Frontal cortex (tissue), 4 donors: ENCODE data around the gene BTNL8. TPM values are rescaled to one million over a fixed set of nuclear protein-coding genes. Genes with fewer than 3 reads are reported as not detected.
"Not testable (repeated sequence)": the region's sequence is repeated elsewhere in the genome, so short reads cannot be mapped to it uniquely, and the experiment has no call there.

ENCODE experiments used
- DNase-seq, 2 donors: peaks; one replicate each; pipeline ENCODE4 v3.0.0; 2012; ENCODE audit warnings: low spot score in 2 of 2
- FAIRE-seq: peaks from 2 replicates; lab custom pipeline; 2012; peaks lifted over from hg19 to GRCh38; lab: Jason Lieb, UNC
- total RNA-seq: library from RNA; depleted of rRNA; stranded (reverse); fragments of >200 nt; gene quantifications from one replicate; pipeline ENCODE4 v1.2.3, GENCODE V29; 2014
- donor health status: control.
- donor health status: control.
- donor health status: control.

The BTNL8 gene
- total RNA-seq, 1 donor from 2014 or later = not detected

DNA sequence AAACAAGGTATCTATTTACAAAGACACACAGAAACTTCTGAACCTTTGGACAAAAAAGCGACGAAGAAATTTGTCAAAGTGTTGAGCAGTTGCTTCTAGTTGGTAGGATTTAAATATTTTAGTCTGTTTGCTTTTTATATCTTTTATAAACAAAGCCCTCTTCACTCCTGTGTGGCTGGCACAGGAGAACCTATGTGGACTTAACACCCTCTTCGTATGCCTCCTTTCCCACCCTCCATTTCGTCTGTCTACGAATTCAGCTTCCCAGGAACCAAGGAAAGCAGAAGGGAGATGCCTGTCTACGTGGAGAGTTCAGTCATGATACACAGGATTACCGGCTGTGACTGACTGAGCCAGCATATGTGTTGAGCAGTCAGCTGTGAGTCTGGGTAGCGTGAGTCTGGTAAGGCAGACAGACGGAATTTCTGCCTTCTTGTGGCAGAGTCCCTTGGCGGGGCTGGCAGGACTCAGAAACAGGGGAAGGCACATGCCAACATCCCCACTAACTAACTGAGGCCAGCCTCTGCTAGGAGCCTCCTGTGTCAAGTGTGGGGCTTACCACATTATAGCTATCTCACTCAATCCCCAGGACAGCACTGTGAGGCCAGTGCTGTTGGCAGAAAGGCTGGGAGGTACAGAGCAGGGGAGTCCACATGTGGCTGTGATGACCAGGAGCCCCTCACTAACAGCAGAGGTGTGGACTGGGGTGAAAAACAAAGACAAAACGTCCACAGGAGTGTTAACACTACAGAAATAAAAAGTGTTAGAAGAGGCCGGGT is 24.0 kb upstream of the BTNL8 start:
- DNase-seq (no peak), FAIRE-seq (no peak)

DNA sequence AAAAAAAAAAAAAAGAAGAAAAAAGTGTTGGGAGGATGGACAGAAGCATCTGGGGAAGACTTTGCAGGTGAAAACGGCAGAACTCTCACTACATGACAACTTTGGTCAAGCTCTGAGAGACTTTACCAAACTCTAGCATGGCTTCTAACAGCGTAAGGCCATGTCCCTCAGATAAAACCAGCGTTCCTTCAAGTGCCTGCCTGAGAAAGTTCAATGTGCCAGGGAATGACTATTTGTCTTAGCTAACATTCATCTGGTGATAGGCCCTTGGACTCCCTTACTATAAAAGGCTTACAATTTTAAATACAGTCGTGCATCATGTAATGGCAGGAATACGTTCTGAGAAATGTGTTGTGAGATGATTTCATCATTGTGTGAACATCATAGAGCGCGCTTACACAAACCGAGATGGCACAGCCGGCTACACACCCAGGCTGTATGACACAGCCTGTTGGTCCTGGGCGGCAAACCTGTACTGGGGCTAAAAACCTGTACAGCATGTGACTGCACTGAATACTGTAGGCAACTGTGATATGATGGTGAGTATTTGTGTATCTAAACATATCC is 23.0 kb upstream of the BTNL8 start:
- FAIRE-seq = no peak
- DNase-seq = no peak

DNA sequence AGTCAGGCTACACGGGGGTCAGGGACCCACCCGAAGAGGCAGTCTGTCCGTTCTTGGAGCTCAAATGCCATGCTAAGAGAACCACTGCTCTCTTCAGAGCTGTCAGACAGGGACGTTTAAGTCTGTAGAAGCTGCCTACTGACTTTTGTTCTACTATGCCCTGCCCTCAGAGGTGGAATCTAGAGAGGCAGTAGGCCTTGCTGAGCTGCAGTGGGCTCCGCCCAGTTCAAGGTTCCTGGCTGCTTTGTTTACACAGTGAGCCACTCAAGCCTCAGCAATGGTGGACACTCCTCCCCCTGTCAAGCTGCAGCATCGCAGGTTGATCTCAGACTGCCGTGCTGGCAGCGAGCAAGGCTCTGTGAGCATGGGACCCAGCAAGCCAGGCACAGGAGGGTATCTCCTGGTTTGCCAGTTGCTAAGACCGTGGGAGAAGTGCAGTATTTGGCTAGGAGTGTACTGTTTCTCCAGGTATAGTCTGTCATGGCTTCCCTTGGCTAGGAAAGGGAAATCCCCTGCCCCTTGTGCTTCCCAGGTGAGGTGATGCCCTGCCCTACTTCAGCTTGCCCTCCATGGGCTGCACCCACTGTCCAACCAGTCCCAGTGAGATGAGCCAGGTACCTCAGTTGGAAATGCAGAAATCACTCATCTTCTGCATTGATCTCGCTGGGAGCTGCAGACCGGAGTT is 13.0 kb upstream of the BTNL8 start:
- DNase-seq, FAIRE-seq: not testable (repeated sequence)

DNA sequence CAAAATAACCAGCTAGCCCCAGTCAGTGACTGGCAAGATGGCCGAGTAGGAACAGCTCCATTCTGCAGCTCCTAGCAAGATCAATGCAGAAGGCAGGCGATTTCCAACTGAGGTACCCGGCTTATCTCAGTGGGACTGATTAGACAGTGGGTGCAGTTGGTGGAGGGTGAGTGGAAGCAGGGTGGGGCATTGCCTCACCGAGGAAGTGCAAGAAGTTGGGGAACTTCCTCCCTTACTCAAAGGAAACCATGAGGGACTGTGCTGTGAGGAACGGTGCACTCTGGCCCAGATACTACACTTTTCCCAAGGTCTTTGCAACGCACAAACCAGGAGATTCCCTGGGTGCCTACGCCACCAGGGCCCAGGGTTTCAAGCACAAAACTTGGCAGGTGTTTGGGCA is 9.6 kb upstream of the BTNL8 start:
- no peak for FAIRE-seq

DNA sequence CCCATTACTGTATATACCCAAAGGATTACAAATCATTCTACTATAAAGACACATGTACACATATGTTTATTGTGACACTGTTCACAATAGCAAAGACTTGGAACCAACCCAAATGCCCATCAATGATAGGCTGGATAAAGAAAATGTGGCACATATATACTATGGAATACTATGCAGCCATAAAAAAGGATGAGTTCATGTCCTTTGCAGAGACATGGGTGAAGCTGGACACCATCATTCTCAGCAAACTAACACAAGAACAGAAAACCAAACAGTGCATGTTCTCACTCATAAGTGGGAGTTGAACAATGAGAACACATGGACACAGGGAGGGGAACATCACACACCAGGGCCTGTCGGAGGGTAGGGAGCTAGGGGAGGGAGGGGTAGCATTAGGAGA is 3.6 kb upstream of the BTNL8 start:
- not testable (repeated sequence) for FAIRE-seq, DNase-seq

More for the DNA sequence above, 9.6 kb upstream of the BTNL8 start:
- no peak for DNase-seq

DNA sequence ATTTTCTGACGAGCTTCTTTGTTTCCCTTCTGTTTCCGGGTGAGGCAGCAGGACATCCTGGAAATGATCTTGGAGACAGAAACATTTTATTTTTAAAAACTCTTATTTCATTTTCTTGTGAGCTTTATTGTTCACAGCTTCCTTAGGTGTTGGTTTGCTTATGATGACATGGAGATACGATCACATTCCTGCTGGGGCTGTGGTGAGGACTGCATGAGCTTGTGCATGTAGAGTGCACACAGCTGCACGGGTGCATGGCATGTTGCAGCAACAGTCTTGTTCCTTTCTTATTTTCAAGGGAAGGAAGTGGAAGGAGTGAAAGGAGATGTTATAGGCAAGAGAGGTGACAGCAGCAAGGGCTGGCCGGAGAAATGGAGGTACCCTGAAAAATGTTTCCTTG is 1.2 kb downstream of the BTNL8 start:
- DNase-seq (no peak), FAIRE-seq (no peak)

GRCh38 chr5:180901319-180902009 is 2.5 kb downstream of the BTNL8 start:
- no peak for FAIRE-seq
- DNase-seq = no peak

DNA sequence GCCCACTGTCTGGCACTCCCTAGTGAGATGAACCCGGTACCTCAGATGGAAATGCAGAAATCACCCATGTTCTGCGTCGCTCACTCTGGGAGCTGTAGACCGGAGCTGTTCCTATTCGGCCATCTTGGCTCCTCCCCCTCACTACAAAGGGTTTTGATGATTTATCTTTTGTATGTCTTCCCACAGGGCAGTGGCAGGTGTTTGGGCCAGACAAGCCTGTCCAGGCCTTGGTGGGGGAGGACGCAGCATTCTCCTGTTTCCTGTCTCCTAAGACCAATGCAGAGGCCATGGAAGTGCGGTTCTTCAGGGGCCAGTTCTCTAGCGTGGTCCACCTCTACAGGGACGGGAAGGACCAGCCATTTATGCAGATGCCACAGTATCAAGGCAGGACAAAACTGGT is 9.4 kb downstream of the BTNL8 start:
- DNase-seq = no peak
- FAIRE-seq = no peak

- FAIRE-seq (no peak), DNase-seq (no peak)
Measured at GRCh38 chr5:180908998-180909731, 10.2 kb downstream of the BTNL8 start.

GRCh38 chr5:180909782-180910181 is 10.8 kb downstream of the BTNL8 start:
- no peak for FAIRE-seq
- no peak for DNase-seq

GRCh38 chr5:180910182-180910581 is 11.2 kb downstream of the BTNL8 start:
- DNase-seq = no peak
- FAIRE-seq = no peak

- DNase-seq (no peak), FAIRE-seq (no peak)
Measured at GRCh38 chr5:180910735-180911134, 11.8 kb downstream of the BTNL8 start.

- FAIRE-seq = no peak
- DNase-seq = no peak
Measured at GRCh38 chr5:180914646-180915045, 15.7 kb downstream of the BTNL8 start.

DNA sequence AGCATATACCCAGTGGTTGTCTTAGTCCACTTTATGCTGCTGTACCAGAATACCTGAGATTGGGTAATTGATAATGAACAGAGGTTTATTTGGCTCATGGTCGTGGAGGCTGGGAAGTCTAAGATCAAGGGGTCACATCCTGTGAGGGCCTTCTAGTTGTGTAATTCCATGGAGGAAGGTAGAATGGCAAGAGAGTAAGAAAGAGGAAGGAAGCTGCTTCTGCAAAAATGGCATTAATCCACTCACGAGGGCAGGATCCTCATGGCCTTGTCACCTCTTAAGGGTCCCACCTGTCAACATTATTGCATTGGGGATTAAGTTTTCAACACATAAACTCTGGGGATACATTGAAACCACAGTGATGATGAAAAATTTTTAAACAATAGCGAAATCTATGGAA is 17.0 kb downstream of the BTNL8 start:
- DNase-seq (no peak), FAIRE-seq (no peak)

DNA sequence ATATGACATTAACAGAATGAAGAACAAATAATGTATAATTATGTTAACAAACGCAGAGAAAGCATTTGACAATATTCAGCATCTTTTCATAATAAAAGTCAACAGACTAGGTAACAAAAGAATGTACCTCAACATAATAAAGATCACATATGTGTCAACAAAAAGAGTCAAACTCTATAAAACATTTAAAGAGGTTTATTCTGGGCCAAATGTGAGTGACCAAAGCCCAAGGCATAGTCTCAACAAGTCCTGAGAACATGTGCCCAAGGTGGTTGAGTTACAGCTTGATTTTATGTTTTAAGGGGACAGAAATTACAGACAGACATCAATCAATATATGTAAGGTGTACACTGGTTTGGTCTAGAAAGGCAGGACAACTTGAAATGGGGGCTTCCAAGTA is 19.4 kb downstream of the BTNL8 start:
- DNase-seq (no peak), FAIRE-seq (no peak)

- DNase-seq = no peak
- no peak for FAIRE-seq
Measured at GRCh38 chr5:180920710-180921109, 21.8 kb downstream of the BTNL8 start.

- no peak for FAIRE-seq
- DNase-seq = no peak
Measured at GRCh38 chr5:180922932-180923331, 24.0 kb downstream of the BTNL8 start.

DNA sequence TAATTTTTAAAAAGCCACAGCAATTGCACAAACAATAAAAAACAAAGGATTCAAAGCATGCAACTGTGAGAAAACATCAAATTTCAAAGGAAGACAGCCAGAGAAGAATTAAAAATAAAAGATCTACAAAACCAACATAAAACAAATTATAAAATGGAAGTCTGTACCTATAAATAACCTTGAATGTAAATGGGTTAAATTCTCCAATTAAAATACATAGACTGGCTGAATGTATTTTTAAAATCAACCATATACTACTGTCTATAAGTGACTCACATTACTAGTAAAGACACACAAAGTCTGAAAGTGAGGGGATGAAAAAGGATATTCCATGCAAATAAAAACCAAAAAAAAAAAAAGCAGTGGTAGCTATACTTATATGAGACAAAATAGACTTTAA is 33.7 kb downstream of the BTNL8 start:
- DNase-seq = no peak
- FAIRE-seq = no peak

GRCh38 chr5:180935203-180935602 is 36.2 kb downstream of the BTNL8 start:
- DNase-seq (no peak), FAIRE-seq (no peak)

GRCh38 chr5:180938294-180938693 is 39.3 kb downstream of the BTNL8 start:
- DNase-seq (no peak), FAIRE-seq (no peak)
